ENCODE data around the gene PRDM12.

The PRDM12 gene

DNA sequence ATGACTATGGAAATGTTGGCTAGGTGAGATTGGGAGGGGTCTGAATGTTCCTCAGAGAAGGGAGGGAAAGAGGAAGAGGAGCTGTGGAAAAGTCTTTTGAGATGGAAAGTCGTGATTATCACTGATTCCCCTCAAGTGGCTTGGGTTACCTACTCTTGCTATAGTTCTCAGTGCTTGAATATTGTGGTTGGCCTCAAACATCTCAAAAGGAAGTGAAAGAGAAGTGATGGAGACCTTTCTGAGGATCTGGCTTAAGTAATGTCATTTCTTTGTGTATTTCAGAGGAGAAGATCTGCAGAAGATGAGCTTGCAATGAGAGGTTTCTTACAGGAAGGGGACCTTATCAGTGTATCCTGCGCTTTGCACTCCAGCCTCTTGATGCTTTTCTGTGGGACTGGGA, 34.7 kb downstream of the PRDM12 start:
- no peak overlapping the region for H3K27ac ChIP-seq (ENCODE audit: low read length)
- H4K20me1 ChIP-seq (ENCODE audit: insufficient read depth, low read length) = peaks cover 66% of the 10 kb centered on the region
- ATAC-seq (ENCODE audit: insufficient read depth, low read depth) = no peak
- H2AFZ ChIP-seq (ENCODE audit: low read depth, low read length) = no peak overlapping the region
- H3K9ac ChIP-seq (ENCODE audit: low read depth, low read length) = no peak overlapping the region
- no peak overlapping the region for H3K4me2 ChIP-seq (ENCODE audit: insufficient read depth, low read length)
- peaks cover 64% of the 10 kb centered on the region for H3K79me2 ChIP-seq (ENCODE audit: insufficient read depth, low read length)
- no peak overlapping the region for H3K4me3 ChIP-seq (ENCODE audit: low read depth in 1 of 2, low read length in 2 of 2)
- no peaks in the 10 kb centered on the region for H3K9me3 ChIP-seq (ENCODE audit: insufficient read depth, low read length, severe bottlenecking)
- TF ChIP-seq EZH2 (IDR thresholded peaks at IDR 0.05; ENCODE audit: borderline replicate concordance, low read depth, low read length, severe bottlenecking) = no peak
- TF ChIP-seq, protein P1, sequence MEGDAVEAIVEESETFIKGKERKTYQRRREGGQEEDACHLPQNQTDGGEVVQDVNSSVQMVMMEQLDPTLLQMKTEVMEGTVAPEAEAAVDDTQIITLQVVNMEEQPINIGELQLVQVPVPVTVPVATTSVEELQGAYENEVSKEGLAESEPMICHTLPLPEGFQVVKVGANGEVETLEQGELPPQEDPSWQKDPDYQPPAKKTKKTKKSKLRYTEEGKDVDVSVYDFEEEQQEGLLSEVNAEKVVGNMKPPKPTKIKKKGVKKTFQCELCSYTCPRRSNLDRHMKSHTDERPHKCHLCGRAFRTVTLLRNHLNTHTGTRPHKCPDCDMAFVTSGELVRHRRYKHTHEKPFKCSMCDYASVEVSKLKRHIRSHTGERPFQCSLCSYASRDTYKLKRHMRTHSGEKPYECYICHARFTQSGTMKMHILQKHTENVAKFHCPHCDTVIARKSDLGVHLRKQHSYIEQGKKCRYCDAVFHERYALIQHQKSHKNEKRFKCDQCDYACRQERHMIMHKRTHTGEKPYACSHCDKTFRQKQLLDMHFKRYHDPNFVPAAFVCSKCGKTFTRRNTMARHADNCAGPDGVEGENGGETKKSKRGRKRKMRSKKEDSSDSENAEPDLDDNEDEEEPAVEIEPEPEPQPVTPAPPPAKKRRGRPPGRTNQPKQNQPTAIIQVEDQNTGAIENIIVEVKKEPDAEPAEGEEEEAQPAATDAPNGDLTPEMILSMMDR (IDR thresholded peaks at IDR 0.05; ENCODE audit: borderline replicate concordance, extremely low read depth, low read length, poor library complexity, severe bottlenecking) = no peak
- no peak for DNase-seq
- peaks cover 30% of the 10 kb centered on the region for H3K4me1 ChIP-seq (ENCODE audit: insufficient read depth, low read length)
- peaks cover 85% of the 10 kb centered on the region for H3K36me3 ChIP-seq (ENCODE audit: insufficient read depth, low read length)
- no peaks in the 10 kb centered on the region for H3K27me3 ChIP-seq (ENCODE audit: insufficient read depth, low read length, poor library complexity)

DNA sequence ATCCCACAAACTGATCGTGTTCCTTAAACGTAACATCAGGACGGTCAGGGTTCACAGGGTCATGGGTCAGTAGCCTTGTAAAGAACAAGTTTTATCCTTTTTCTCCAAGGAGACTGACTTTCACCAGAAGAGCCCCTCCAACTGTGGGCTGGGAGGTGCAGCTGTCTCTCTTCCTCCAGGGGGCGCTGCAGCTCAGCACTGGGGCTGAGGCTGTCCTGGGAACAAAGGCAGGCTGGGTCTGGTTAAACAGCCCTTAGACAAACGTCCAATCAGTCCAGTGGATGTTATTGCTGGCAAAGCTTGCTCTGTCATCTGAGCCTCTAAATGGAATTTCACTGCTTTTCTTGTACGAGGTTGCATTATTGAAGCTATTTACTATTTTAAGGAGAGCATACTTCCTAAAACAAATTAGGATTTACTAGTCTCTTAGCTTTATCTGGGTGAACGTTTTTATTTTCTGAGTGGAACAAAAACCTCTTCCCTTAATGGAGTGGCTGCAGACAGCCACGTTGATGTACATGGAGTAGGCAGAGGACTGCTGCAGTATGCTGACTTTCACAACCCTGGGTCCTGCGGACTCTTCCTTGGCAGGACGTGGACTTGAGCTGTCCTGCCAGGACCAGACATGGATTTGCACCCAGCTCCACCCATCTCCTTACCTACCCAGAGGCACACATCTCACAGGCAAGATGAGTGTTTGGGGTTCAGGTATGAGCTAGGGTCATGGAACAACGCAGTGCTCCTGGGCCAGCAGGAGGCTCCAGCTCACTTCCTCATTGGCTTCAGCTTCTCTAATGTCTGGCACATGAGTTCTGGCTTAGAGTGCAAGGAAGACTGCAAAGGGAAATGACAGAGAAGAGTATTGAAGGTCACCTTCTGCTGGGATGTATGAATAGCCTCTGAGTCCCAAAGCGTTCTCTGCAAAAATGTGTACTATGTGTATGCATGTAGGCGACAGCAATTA, 36.9 kb downstream of the PRDM12 start:
- Histone ChIP-seq H3K27ac (ENCODE audit: low read length) (no peak overlapping the region), H3K79me2 (ENCODE audit: insufficient read depth, low read length) (peaks cover 41% of the 10 kb centered on the region), H2AFZ (ENCODE audit: low read depth, low read length) (no peak overlapping the region), H3K36me3 (ENCODE audit: insufficient read depth, low read length) (peaks cover 79% of the 10 kb centered on the region), H3K9ac (ENCODE audit: low read depth, low read length) (no peak overlapping the region), H3K4me2 (ENCODE audit: insufficient read depth, low read length) (no peak overlapping the region), H3K9me3 (ENCODE audit: insufficient read depth, low read length, severe bottlenecking) (no peaks in the 10 kb centered on the region), H3K4me1 (ENCODE audit: insufficient read depth, low read length) (peaks cover 10% of the 10 kb centered on the region; the same call in 1 of the 2 replicates), H3K27me3 (ENCODE audit: insufficient read depth, low read length, poor library complexity) (no peaks in the 10 kb centered on the region), H4K20me1 (ENCODE audit: insufficient read depth, low read length) (peaks cover 55% of the 10 kb centered on the region), H3K4me3 (ENCODE audit: low read depth in 1 of 2, low read length in 2 of 2) (no peak overlapping the region)
- DNase-seq = peak; percentile 70
- no peak for TF ChIP-seq EZH2 (IDR thresholded peaks at IDR 0.05; ENCODE audit: borderline replicate concordance, low read depth, low read length, severe bottlenecking)
- TF ChIP-seq, protein P1 (IDR thresholded peaks at IDR 0.05; ENCODE audit: borderline replicate concordance, extremely low read depth, low read length, poor library complexity, severe bottlenecking) = peak; percentile 86
- peak; percentile 92 for ATAC-seq (ENCODE audit: insufficient read depth, low read depth)

DNA sequence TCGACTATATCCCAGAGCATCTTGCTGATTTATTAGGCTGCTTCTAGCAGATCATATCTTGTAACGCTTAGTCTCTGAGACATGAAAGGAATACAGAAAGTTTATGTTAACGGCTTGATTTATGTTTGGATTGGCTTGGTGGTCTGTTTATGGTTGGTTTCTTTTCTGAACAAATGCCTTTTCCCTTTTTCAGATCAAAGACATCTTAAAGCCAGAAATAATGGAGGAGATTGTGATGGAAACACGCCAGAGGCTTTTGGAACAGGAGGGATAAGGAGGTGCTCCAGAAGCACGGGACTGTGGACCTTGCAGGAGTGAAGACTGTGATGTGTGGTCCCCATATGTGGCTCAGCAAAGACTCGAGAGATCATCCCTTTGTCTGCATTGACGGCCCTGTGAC, 39.1 kb downstream of the PRDM12 start:
- Histone ChIP-seq H3K9me3 (ENCODE audit: insufficient read depth, low read length, severe bottlenecking) (no peaks in the 10 kb centered on the region), H3K79me2 (ENCODE audit: insufficient read depth, low read length) (peaks cover 24% of the 10 kb centered on the region; the same call in 1 of the 2 replicates), H3K4me3 (ENCODE audit: low read depth in 1 of 2, low read length in 2 of 2) (no peak overlapping the region), H2AFZ (ENCODE audit: low read depth, low read length) (no peak overlapping the region), H4K20me1 (ENCODE audit: insufficient read depth, low read length) (peaks cover 46% of the 10 kb centered on the region), H3K27ac (ENCODE audit: low read length) (no peak overlapping the region), H3K4me1 (ENCODE audit: insufficient read depth, low read length) (no peaks in the 10 kb centered on the region), H3K27me3 (ENCODE audit: insufficient read depth, low read length, poor library complexity) (no peaks in the 10 kb centered on the region), H3K36me3 (ENCODE audit: insufficient read depth, low read length) (peaks cover 60% of the 10 kb centered on the region), H3K4me2 (ENCODE audit: insufficient read depth, low read length) (no peak overlapping the region), H3K9ac (ENCODE audit: low read depth, low read length) (no peak overlapping the region)
- ATAC-seq (ENCODE audit: insufficient read depth, low read depth) (no peak), DNase-seq (no peak)
- TF ChIP-seq, protein P1 (IDR thresholded peaks at IDR 0.05; ENCODE audit: borderline replicate concordance, extremely low read depth, low read length, poor library complexity, severe bottlenecking) = no peak
- TF ChIP-seq EZH2 (IDR thresholded peaks at IDR 0.05; ENCODE audit: borderline replicate concordance, low read depth, low read length, severe bottlenecking) = no peak

Data from DND-41 (cell line).